Breast epithelium (tissue), 3 donors: ENCODE results near the gene RPS19BP1.

Experiments used
- POLR2A ChIP-seq: fragments of 450-650 bp; IDR thresholded peaks from one replicate; pipeline ENCODE4 v1.6.1; 2016; ENCODE audit warnings: antibody characterized with exemption, mild to moderate bottlenecking, moderate library complexity
- TF ChIP-seq, protein P1 (sequence below), 3 donors: fragments of 450-650 bp; IDR thresholded peaks; one replicate each; pipeline ENCODE4 v1.5.1; 2016 to 2017; ENCODE audit warnings: antibody characterized with exemption in 3 of 3, mild to moderate bottlenecking in 3 of 3, moderate library complexity in 3 of 3

DNA sequence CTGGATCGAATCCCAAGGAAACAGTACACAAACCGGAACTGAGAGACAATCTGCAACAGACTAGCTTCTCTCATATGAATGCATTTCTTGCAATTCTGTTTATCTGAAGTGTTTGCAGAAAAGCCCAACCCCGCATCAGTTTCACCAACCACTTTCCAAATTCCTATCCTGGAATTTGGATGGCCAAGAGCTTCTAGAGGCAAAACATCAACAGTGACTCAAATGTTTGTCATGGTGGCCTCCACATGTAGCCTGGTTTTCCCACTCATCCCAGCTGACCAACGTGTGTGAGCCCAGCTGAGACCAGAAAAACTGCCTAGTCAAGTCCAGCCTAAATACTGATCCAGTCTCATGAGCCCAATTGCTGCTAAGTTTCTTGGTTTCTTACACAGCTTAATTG lies 38.8 kb downstream of the RPS19BP1 start:
- TF ChIP-seq, protein P1, sequence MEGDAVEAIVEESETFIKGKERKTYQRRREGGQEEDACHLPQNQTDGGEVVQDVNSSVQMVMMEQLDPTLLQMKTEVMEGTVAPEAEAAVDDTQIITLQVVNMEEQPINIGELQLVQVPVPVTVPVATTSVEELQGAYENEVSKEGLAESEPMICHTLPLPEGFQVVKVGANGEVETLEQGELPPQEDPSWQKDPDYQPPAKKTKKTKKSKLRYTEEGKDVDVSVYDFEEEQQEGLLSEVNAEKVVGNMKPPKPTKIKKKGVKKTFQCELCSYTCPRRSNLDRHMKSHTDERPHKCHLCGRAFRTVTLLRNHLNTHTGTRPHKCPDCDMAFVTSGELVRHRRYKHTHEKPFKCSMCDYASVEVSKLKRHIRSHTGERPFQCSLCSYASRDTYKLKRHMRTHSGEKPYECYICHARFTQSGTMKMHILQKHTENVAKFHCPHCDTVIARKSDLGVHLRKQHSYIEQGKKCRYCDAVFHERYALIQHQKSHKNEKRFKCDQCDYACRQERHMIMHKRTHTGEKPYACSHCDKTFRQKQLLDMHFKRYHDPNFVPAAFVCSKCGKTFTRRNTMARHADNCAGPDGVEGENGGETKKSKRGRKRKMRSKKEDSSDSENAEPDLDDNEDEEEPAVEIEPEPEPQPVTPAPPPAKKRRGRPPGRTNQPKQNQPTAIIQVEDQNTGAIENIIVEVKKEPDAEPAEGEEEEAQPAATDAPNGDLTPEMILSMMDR (IDR thresholded peaks at IDR 0.05), result no peak
- no peak for TF ChIP-seq POLR2A
